ENCODE data around the gene OTOG.

OTOG gene

DNA sequence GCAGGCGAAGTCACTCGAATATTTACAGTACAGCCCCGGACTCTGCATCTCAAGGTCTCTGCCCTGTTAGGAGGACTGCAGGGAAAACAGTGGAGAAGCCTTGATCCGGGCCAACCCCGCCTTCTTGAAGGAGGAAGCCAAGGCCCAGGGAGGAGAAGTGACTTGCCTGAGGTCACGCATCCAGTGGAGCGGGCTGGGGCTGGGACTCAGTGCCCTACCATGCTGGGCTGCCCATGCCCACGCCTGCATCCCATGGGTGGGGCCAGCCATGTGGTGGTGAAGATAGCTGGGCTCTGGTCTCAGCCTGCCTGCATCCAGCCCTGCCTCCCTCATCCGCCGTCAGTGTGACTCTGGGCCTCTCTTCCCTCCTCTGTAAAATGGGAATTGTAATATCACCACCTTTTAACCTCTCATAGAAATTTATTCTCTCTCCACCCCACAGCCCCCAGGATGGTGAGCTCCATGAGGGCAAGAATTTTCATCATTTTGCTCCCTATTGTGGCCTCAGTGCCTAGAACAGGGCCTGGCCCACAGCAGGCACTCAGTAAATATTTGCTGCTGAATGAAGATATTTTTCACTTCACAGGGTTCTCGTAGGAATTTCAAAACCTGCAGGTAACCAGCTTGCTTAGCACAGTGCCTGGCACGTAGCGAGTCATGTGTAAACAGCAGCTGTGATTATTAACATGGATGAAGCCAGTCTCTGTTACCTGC, 57.3 kb downstream of the OTOG start:
- Histone ChIP-seq H3K79me2 (ENCODE audit: insufficient read depth, low read length) (no peaks in the 10 kb centered on the region), H3K4me1 (ENCODE audit: insufficient read depth, low read length) (no peaks in the 10 kb centered on the region), H3K27me3 (ENCODE audit: insufficient read depth, low read length, poor library complexity) (no peaks in the 10 kb centered on the region), H3K9me3 (ENCODE audit: insufficient read depth, low read length, severe bottlenecking) (no peaks in the 10 kb centered on the region), H3K9ac (ENCODE audit: low read depth, low read length) (no peak overlapping the region), H3K27ac (ENCODE audit: low read length) (no peak overlapping the region), H4K20me1 (ENCODE audit: insufficient read depth, low read length) (peaks cover 4% of the 10 kb centered on the region; the same call in 1 of the 2 replicates), H3K4me2 (ENCODE audit: insufficient read depth, low read length) (no peak overlapping the region), H3K36me3 (ENCODE audit: insufficient read depth, low read length) (no peaks in the 10 kb centered on the region), H3K4me3 (ENCODE audit: low read depth in 1 of 2, low read length in 2 of 2) (no peak overlapping the region), H2AFZ (ENCODE audit: low read depth, low read length) (no peak overlapping the region)
- TF ChIP-seq, protein P1, sequence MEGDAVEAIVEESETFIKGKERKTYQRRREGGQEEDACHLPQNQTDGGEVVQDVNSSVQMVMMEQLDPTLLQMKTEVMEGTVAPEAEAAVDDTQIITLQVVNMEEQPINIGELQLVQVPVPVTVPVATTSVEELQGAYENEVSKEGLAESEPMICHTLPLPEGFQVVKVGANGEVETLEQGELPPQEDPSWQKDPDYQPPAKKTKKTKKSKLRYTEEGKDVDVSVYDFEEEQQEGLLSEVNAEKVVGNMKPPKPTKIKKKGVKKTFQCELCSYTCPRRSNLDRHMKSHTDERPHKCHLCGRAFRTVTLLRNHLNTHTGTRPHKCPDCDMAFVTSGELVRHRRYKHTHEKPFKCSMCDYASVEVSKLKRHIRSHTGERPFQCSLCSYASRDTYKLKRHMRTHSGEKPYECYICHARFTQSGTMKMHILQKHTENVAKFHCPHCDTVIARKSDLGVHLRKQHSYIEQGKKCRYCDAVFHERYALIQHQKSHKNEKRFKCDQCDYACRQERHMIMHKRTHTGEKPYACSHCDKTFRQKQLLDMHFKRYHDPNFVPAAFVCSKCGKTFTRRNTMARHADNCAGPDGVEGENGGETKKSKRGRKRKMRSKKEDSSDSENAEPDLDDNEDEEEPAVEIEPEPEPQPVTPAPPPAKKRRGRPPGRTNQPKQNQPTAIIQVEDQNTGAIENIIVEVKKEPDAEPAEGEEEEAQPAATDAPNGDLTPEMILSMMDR (IDR thresholded peaks at IDR 0.05; ENCODE audit: borderline replicate concordance, extremely low read depth, low read length, poor library complexity, severe bottlenecking): no peak
- ATAC-seq (ENCODE audit: insufficient read depth, low read depth) (no peak), DNase-seq (no peak)

DNA sequence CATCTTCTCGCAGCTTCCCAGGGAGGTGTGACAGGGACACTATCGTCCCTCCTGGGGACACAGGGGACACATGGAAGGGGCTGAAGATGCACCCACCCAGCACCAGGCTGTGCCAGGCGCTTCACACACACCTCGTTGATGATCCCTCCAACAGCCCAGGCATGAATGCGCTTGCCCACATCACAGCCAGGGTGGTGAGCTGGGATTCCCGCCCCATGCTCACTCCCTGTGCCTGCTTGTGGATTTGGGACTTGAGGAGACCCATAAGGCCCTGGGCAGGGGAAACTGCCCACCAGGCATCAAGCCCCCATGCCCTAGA, 57.8 kb downstream of the OTOG start:
- no peak overlapping the region for H2AFZ ChIP-seq (ENCODE audit: low read depth, low read length)
- no peaks in the 10 kb centered on the region for H3K36me3 ChIP-seq (ENCODE audit: insufficient read depth, low read length)
- H3K4me3 ChIP-seq (ENCODE audit: low read depth in 1 of 2, low read length in 2 of 2): no peak overlapping the region
- no peak overlapping the region for H3K9ac ChIP-seq (ENCODE audit: low read depth, low read length)
- no peak overlapping the region for H3K27ac ChIP-seq (ENCODE audit: low read length)
- H3K27me3 ChIP-seq (ENCODE audit: insufficient read depth, low read length, poor library complexity): no peaks in the 10 kb centered on the region
- no peaks in the 10 kb centered on the region for H3K4me1 ChIP-seq (ENCODE audit: insufficient read depth, low read length)
- TF ChIP-seq, protein P1 (IDR thresholded peaks at IDR 0.05; ENCODE audit: borderline replicate concordance, extremely low read depth, low read length, poor library complexity, severe bottlenecking): no peak
- no peak for TF ChIP-seq EZH2 (IDR thresholded peaks at IDR 0.05; ENCODE audit: borderline replicate concordance, low read depth, low read length, severe bottlenecking)
- DNase-seq: no peak
- no peaks in the 10 kb centered on the region for H3K9me3 ChIP-seq (ENCODE audit: insufficient read depth, low read length, severe bottlenecking)
- H3K4me2 ChIP-seq (ENCODE audit: insufficient read depth, low read length): no peak overlapping the region
- H4K20me1 ChIP-seq (ENCODE audit: insufficient read depth, low read length): peaks cover 4% of the 10 kb centered on the region; the same call in 1 of the 2 replicates
- H3K79me2 ChIP-seq (ENCODE audit: insufficient read depth, low read length): no peaks in the 10 kb centered on the region
- ATAC-seq (ENCODE audit: insufficient read depth, low read depth): no peak

DNA sequence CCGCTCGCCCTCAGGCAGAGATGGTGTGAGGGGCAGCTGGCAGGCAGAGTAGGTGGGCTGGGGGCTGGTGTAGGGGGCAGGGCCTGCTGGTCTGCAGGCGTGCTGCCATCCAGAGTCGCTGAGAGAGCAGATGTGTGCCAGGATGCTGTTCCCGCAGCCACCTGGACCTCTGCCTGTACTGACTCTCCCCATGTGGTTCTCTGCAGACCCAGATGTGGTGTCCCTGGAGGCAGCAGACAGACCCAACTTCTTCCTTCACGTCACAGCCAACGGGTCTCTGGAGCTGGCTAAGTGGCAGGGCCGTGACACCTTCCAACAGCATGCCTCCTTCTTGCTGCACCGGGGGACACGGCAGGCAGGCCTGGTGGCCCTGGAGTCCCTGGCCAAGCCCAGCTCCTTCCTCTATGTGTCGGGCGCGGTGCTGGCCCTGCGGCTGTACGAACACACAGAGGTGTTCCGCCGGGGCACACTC, 58.6 kb downstream of the OTOG start:
- H3K4me1 ChIP-seq (ENCODE audit: insufficient read depth, low read length): no peaks in the 10 kb centered on the region
- TF ChIP-seq, protein P1 (IDR thresholded peaks at IDR 0.05; ENCODE audit: borderline replicate concordance, extremely low read depth, low read length, poor library complexity, severe bottlenecking): no peak
- no peaks in the 10 kb centered on the region for H3K9me3 ChIP-seq (ENCODE audit: insufficient read depth, low read length, severe bottlenecking)
- no peak overlapping the region for H3K4me2 ChIP-seq (ENCODE audit: insufficient read depth, low read length)
- H3K9ac ChIP-seq (ENCODE audit: low read depth, low read length): no peak overlapping the region
- H3K36me3 ChIP-seq (ENCODE audit: insufficient read depth, low read length): no peaks in the 10 kb centered on the region
- H3K27ac ChIP-seq (ENCODE audit: low read length): no peak overlapping the region
- H3K79me2 ChIP-seq (ENCODE audit: insufficient read depth, low read length): no peaks in the 10 kb centered on the region
- H3K4me3 ChIP-seq (ENCODE audit: low read depth in 1 of 2, low read length in 2 of 2): no peak overlapping the region
- DNase-seq (no peak), ATAC-seq (ENCODE audit: insufficient read depth, low read depth) (no peak)
- H2AFZ ChIP-seq (ENCODE audit: low read depth, low read length): no peak overlapping the region
- peaks cover 4% of the 10 kb centered on the region; the same call in 1 of the 2 replicates for H4K20me1 ChIP-seq (ENCODE audit: insufficient read depth, low read length)
- no peaks in the 10 kb centered on the region for H3K27me3 ChIP-seq (ENCODE audit: insufficient read depth, low read length, poor library complexity)
